Stimulated activated naive CD8-positive, alpha-beta T cell treated with anti-CD3 and anti-CD28 coated beads, Interleukin-15, Interleukin-2, amounts not matched to agents 100 ng/mL and 50 ng/mL, for 24 hours (primary cell): ENCODE data around the gene RRN3.
"Not testable (repeated sequence)": the region's sequence is repeated elsewhere in the genome, so short reads cannot be mapped to it uniquely, and the experiment has no call there.

Source experiments
- H3K27ac Mint-ChIP-seq: one replicate; pipeline ENCODE4 v1.8.0; 2021; ENCODE audit warnings: mild to moderate bottlenecking, mixed read lengths
- H3K27me3 Mint-ChIP-seq: one replicate; pipeline ENCODE4 v1.8.0; 2021; ENCODE audit warnings: mixed read lengths
- H3K36me3 Mint-ChIP-seq: one replicate; pipeline ENCODE4 v1.8.0; 2021; ENCODE audit warnings: low read depth, mixed read lengths
- H3K4me1 Mint-ChIP-seq: one replicate; pipeline ENCODE4 v1.8.0; 2021; ENCODE audit warnings: low read depth, mixed read lengths
- H3K4me3 Mint-ChIP-seq: one replicate; pipeline ENCODE4 v1.8.0; 2021; ENCODE audit warnings: mild to moderate bottlenecking, mixed read lengths
- H3K9me3 Mint-ChIP-seq: one replicate; pipeline ENCODE4 v1.8.0; 2021; ENCODE audit warnings: mixed read lengths

RRN3 gene, protein sequence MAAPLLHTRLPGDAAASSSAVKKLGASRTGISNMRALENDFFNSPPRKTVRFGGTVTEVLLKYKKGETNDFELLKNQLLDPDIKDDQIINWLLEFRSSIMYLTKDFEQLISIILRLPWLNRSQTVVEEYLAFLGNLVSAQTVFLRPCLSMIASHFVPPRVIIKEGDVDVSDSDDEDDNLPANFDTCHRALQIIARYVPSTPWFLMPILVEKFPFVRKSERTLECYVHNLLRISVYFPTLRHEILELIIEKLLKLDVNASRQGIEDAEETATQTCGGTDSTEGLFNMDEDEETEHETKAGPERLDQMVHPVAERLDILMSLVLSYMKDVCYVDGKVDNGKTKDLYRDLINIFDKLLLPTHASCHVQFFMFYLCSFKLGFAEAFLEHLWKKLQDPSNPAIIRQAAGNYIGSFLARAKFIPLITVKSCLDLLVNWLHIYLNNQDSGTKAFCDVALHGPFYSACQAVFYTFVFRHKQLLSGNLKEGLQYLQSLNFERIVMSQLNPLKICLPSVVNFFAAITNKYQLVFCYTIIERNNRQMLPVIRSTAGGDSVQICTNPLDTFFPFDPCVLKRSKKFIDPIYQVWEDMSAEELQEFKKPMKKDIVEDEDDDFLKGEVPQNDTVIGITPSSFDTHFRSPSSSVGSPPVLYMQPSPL

DNA sequence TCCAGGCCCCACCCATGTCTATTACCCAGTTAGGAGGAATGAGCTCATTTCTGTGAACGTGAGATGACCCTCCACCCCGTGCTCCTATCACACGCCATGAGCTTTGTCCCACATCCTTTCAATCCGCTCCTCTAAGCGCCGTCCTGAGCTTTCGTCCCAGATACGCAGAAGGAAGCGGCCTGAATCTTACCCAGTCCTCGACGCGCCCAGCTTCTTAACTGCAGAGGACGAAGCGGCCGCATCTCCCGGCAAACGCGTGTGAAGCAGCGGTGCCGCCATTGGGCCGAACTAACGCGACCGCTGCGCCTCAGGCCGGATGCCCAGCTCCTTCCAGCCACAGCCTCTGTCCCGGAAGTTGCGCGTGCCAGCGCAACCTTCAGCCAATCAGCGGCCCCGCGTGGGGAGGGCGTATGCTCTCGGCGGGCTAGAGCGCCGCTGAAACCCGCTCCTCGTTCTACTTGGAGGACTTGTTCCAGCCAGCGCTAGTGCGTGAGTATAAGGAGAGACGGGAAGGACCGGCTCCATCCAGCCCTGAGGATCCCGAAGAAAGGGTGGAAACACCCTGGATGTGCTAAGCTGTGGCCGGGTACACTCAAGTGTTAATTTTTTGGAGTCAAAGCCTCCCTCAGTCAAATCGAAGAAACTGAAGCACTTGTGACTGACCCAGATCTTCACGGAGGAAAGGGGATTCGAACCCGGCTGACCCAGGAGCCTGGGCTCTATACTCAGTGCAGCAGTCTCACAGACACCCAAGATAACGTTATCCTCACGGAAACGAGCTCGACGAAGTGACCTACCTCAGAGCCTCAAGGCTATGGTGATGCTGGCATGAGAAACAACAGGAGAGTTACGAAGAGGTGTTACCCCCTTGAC lies at the start of gene RRN3:
Gene RRN3, minus strand, starts transcription at position 318 of the 873 bp plus-strand sequence. Its CDS starts 39 bp downstream, at position 279.
- Mint-ChIP-seq H3K4me1 (peaks cover 28% of the 10 kb centered on the region), H3K27ac (peak within 1 kb of the TSS; percentile 99), H3K4me3 (peak within 1 kb of the TSS; percentile 99), H3K36me3 (peaks cover 28% of the 10 kb centered on the region)
- not testable (repeated sequence) for H3K9me3 Mint-ChIP-seq, H3K27me3 Mint-ChIP-seq

DNA sequence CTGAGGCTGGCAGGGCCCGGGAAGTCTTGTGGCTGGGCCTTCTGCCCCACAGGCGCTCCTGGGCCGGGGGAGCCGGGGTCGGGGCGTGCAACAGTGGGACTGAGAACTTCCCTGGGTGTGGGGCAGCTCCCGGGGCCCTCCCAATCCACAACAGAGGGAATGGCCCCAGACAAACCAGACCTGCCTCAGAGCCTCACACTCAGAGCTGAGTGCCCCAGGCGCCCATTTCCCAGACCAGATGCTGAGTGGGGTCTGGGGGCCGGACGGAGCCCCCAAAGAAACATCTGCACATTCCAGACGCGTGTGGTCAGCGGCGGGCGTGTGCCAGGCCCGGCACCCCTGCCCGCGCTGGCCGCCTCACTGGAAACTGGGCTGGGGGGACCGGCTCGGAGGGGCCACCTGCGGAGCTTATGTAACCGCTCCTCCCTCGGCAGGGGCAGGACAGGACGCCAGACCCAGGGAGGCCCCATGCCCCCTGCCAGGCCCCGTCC lies 49.6 kb upstream of the RRN3 start:
- H3K9me3 Mint-ChIP-seq: not testable (repeated sequence)

DNA sequence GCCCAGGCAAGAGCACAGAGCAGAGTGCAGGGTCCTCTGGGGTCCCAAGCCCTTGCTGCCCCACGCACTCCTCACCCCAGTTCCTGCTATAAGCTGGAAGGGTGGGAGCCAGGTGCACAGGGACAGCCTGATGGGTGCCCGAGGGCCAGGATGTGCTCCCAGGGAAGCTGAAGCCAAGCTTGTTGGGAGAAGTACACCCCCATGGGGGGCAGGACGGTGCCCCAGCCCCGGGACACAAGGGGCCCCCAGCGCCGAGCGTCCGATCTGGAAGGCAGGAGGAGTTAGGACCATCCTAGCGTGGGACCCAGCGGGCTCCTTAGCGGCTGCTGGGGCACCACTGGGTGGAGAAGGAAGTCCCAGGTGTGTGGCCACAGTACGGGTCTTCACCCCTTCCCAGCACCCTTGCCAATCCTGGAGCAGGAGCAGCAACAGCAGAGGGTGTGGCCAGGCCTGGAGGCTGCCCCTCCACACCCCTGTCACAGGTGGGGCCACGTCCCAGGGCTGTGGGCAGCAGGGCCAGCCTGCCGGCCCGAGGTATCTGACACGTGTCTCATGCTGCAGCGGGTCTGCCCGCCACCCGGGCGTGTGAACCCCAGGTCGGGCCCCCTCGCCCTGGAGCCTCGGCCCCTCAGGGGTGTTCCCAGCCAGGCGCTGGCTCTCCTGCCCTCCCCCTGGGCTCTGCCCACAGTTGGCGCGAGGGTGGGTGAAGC lies 49.0 kb upstream of the RRN3 start:
- not testable (repeated sequence) for H3K4me1 Mint-ChIP-seq, H3K36me3 Mint-ChIP-seq, H3K27ac Mint-ChIP-seq, H3K27me3 Mint-ChIP-seq, H3K4me3 Mint-ChIP-seq, H3K9me3 Mint-ChIP-seq

More for the DNA sequence above, 49.6 kb upstream of the RRN3 start:
- H3K4me1 Mint-ChIP-seq, H3K27ac Mint-ChIP-seq, H3K36me3 Mint-ChIP-seq, H3K27me3 Mint-ChIP-seq, H3K4me3 Mint-ChIP-seq: not testable (repeated sequence)

DNA sequence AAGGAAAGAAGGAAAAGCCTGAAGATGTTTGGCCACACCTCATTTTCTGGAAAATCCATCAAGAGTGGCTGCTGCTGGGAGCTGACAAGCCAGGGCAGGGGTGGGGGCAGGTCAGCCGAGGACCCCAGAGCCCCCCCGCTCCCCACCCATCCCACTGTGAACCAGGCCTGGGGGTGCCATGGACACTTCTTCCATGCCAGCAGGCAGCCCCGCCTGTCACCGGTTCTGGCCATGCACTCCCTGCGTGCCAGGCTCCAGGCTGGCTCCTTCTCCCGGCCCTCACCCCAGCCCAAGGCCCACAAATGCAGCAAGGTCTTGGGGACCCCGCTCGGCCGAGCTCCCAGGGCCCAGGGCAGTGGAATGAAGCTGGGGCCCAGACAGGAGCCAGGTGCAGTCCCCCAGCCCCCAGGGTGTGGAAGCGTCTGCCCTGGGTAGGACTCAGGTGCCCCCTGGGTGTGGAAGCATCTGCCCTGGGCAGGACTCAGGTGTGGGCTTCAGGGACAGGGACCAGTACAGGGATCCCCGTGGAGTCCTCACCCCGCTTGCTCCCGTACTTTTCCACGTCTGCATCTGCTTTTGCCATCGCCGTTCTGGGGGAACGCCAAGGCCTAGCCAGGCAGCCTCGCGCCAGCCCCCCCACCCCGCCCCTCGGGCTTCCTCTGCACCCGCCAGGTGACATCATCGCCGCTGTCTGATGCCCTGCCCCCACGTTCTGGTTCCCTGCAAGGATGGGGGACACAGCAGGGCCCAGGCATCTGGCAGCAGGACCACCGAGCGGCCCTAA lies 48.2 kb upstream of the RRN3 start:
- H3K27me3 Mint-ChIP-seq, H3K4me3 Mint-ChIP-seq, H3K36me3 Mint-ChIP-seq, H3K9me3 Mint-ChIP-seq, H3K27ac Mint-ChIP-seq, H3K4me1 Mint-ChIP-seq: not testable (repeated sequence)

DNA sequence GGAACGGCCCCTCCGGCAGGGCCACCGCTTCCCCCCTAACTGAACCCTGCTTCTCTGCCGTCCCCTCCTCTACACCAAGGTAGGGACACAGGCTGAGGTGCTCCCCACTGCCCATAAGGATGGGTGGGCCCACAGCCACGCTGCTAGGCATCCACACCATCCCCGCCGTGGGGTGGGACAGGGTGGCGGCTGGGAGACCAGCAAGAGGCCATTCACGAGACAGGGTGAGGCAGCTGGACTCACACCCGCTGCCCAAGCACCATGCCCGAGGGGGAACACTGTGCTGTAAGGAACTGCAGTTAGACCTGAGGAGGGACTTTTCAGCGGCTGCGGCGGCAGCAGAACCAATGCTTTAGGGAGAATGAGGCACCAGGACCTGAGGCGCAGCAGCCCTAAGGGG lies 47.5 kb upstream of the RRN3 start:
- no peak overlapping the region for H3K4me3 Mint-ChIP-seq

DNA sequence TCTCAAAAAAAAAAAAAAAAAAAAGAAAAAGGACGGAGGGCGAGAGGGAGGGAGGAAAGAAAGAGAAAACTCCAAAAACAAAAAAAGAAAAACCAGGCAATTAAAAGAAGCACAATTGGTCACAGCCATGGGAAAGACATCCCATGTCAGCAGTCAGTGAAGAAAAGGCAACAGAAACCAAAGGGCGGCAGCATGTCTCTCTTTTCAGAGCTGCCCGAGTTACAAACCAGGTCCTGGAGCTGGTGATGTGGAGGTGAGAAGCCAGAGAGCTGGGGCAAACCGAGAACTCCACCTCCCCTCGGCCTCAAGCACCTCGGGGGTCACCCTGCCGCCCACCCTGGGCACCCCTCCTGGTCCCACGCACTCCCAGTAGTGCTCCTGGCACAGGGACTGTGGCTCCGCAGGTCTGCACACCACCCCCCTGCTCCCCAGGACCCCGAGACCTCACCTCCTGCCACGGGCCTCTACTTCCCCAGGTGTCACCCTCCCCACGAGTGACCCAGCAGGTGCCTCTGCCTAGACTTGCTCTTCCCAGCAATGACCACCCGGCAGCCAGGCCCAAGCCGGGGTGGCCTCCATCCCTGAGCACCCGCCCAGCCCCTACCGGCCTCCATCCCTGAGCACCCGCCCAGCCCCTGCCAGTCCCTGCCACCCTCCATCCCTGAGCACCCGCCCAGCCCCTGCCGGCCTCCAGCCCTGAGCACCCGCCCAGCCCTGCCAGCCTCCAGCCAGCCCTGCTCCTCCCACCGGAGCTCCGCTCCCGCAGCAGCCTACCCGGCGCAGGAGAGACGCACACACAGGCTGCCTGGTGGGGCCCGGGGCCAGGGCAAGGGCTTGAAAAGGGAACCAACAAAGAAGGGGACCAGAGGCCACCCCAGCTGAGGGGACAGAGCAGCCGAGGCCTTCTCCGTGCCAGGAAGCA lies 46.6 kb upstream of the RRN3 start:
- H3K36me3 Mint-ChIP-seq, H3K27ac Mint-ChIP-seq, H3K4me3 Mint-ChIP-seq, H3K27me3 Mint-ChIP-seq, H3K4me1 Mint-ChIP-seq, H3K9me3 Mint-ChIP-seq: not testable (repeated sequence)

More for the DNA sequence above, 47.5 kb upstream of the RRN3 start:
- H3K9me3 Mint-ChIP-seq: no peaks in the 10 kb centered on the region
- no peaks in the 10 kb centered on the region for H3K4me1 Mint-ChIP-seq
- H3K27ac Mint-ChIP-seq: no peak overlapping the region
- H3K27me3 Mint-ChIP-seq: no peaks in the 10 kb centered on the region
- H3K36me3 Mint-ChIP-seq: no peaks in the 10 kb centered on the region

DNA sequence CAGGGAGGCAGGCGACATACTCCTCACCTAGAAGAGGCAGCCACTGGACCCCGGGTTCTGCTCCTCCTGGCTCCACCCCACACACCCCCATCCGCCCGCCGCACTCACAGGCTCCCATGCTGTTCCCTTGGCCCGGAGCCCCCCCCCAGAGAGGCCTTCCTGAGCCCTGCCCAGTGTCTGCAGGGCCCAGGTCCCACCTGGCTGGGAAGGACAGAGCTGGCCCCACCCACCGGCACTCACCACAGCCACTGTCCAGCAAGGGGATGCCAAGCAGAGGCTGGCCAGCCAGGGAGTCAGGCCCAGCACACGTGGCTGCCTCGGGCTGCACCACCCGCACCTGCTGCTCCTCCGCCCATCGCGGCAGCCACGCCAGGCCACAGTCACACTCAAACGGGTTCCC lies 43.4 kb upstream of the RRN3 start:
- H3K36me3 Mint-ChIP-seq, H3K9me3 Mint-ChIP-seq: not testable (repeated sequence)

DNA sequence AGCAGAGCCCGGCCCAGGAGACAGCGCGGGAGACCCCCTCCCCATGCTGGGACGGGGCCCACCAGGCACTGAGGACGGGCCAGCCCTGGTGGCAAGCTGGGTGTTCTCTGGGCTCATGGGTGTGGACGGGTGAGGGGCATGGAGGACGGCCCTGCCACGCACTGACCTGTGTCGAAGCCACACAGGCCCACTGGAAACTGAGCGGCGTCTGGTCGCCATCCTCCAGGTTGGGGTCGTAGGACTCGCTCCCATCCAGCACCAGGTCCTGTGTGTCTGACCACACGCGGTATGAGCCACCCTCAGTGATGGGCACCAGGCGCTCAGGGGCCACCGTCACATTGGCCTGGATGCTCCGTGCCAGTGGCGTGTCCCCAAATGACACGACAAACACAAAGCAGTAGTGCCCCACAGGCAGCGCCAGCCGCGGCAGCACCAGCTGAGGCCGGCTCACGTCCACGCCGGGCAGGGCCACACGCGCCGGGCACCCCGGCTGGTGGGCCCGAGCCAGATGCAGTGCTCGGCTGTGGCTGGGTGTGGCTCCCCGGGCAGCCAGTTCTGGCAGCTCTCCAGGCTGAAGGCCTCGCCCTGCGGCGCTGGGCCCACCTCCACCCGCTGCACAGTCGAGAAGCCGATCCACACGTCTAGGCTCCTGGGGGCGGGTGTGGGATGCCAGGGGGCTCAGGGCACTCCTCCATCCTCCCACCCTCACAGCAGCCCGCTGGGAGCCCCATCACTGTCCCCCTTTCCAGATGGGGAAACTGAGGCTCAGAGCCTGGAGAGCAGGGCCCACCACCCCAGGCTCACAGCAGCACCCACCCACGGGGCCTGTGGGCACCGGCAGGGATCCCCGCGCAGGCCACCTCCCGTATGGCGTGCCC lies 41.6 kb upstream of the RRN3 start:
- H3K27ac Mint-ChIP-seq, H3K4me3 Mint-ChIP-seq, H3K9me3 Mint-ChIP-seq, H3K36me3 Mint-ChIP-seq, H3K4me1 Mint-ChIP-seq, H3K27me3 Mint-ChIP-seq: not testable (repeated sequence)

More for the DNA sequence above, 43.4 kb upstream of the RRN3 start:
- H3K4me3 Mint-ChIP-seq, H3K27me3 Mint-ChIP-seq, H3K27ac Mint-ChIP-seq, H3K4me1 Mint-ChIP-seq: not testable (repeated sequence)

DNA sequence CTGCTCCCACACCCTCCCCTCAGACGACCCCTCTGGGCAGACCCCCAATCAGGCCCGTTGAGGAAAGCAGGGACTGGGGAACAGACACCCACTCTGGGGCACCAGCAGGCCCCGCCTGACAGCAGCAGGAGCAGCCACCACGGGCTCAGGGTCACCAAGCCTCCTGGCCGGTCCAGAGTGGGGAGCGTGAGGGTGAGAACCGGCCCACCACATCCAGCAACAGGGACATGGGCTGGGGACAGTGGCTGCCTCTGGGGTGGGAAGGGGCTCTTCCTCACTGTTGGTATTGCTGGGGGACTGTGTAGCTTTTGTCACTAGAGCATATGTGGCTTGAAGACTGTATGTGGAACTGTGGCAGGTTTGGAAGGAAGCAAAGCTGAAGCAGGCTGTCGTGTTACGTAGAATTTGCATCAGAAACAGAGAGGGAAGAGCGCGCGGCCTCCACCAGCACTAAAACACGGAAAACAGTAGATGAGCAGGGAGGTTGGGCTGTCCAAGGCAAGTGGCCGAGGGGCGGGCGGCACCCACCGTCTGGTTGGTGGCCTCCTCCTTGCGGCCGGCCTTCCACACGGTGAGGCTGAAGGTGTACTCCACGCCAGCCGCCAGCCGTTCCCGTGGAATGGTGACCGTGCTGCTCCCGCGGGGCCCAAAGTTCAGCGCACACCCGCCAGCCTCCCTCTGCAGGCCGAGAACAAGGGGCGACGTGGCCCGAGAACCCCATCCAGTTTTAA lies 40.8 kb upstream of the RRN3 start:
- H3K36me3 Mint-ChIP-seq, H3K27ac Mint-ChIP-seq, H3K27me3 Mint-ChIP-seq, H3K4me1 Mint-ChIP-seq, H3K9me3 Mint-ChIP-seq, H3K4me3 Mint-ChIP-seq: not testable (repeated sequence)

DNA sequence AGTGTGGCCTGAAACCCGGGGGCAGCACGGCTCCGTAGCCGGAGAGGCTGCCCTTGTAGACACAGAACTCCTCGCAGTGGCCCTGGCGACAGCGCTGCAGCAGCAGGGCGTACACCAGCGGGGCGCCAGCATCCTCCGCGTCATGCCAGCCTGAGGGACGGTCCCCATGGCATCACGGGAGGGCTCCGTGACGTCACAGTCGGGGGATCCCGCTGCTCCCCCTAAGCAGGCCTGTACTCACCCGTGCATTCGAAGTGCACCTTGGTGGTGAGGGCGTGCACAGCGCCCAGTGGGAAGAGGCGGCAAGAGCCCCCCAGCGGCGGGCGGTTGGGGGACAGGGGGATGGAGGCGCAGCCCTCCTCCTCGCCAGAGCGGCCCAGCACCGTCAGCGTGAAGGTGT lies 39.5 kb upstream of the RRN3 start:
- H3K27me3 Mint-ChIP-seq: not testable (repeated sequence)

DNA sequence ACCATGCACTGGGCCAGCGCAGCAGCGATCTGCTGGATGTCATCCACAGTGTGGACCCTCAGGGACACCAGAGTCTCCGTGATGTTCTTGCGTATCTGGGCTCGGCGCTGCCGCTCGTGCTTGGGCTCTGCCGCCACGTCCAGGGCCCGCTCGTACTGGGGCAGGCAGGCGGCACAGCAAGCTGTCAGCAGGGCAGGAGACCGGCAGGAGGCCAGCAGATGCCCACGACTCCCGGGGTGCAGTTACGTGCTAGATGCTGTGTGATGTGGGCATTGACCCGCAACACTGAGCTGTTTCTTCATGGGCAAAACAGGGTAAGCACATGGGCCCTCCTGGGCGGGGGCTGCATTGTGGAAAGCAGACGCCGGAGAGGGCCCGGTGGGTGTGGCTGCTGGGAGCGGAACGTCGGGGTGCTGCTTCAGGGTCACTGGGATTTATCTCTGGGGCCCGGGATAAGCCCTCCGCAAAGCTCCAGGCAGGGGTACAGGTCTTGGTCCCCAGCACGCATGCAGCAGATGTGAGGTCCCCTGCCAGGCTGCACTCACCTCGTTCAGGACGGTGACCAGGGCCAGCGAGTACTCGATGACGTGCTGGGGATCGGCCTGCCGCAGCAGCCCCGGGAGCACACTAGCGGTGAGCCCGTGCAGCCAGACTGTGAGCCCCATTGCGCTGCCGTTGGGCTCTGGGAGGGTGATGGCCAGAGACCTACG lies 38.8 kb upstream of the RRN3 start:
- not testable (repeated sequence) for H3K27ac Mint-ChIP-seq, H3K36me3 Mint-ChIP-seq, H3K27me3 Mint-ChIP-seq, H3K4me3 Mint-ChIP-seq, H3K4me1 Mint-ChIP-seq, H3K9me3 Mint-ChIP-seq

More for the DNA sequence above, 39.5 kb upstream of the RRN3 start:
- H3K36me3 Mint-ChIP-seq, H3K4me1 Mint-ChIP-seq, H3K4me3 Mint-ChIP-seq, H3K9me3 Mint-ChIP-seq, H3K27ac Mint-ChIP-seq: not testable (repeated sequence)
